ENCODE results near the gene ANKS4B. TPM values are rescaled to one million over a fixed set of nuclear protein-coding genes. Genes with fewer than 3 reads are reported as not detected.

The ANKS4B gene
- total RNA-seq, 1 experiment from 2014 or later, result not detected

- CTCF ChIA-PET, result no interaction called here
- H3K4me3 ChIP-seq (ENCODE audit: low read depth, low read length, poor library complexity, severe bottlenecking), result no peak overlapping the region
- TF ChIP-seq CTCF (conservative IDR thresholded peaks at IDR 0.05; ENCODE audit: low read depth, low read length) (no peak), EZH2 (IDR thresholded peaks at IDR 0.05; ENCODE audit: borderline replicate concordance, low read depth, low read length, poor library complexity, severe bottlenecking) (no peak)
- H3K36me3 ChIP-seq (ENCODE audit: insufficient read depth, low read length, poor library complexity, severe bottlenecking), result no peaks in the 10 kb centered on the region
- intact Hi-C loops (cut with micrococcal nuclease; ENCODE audit: unreplicated experiment), result no loop called here
- no peaks in the 10 kb centered on the region for H3K9me3 ChIP-seq (ENCODE audit: low read depth, low read length, poor library complexity, severe bottlenecking)
- no TSS peak for BruUV-seq (replicated peaks)
- H3K27ac ChIP-seq (ENCODE audit: low read depth, low read length, poor library complexity, severe bottlenecking), result no peak overlapping the region
- H3K27me3 ChIP-seq (replicated peaks; ENCODE audit: insufficient read depth, low read depth, low read length, poor library complexity), result peaks cover 12% of the 10 kb centered on the region
- no peak for DNase-seq (ENCODE audit: low spot score)
- POLR2A ChIA-PET (ENCODE audit: low non-redundant PET), result no interaction called here
- no peaks in the 10 kb centered on the region for H3K4me1 ChIP-seq (ENCODE audit: insufficient read depth, low read length, poor library complexity, severe bottlenecking)
Measured at GRCh38 chr16:21219551-21219950, 13.9 kb upstream of the ANKS4B start.

- Histone ChIP-seq H3K4me3 (ENCODE audit: low read depth, low read length, poor library complexity, severe bottlenecking) (no peak overlapping the region), H3K9me3 (ENCODE audit: low read depth, low read length, poor library complexity, severe bottlenecking) (no peaks in the 10 kb centered on the region), H3K36me3 (ENCODE audit: insufficient read depth, low read length, poor library complexity, severe bottlenecking) (no peaks in the 10 kb centered on the region), H3K27me3 (replicated peaks; ENCODE audit: insufficient read depth, low read depth, low read length, poor library complexity) (peaks cover 36% of the 10 kb centered on the region), H3K4me1 (ENCODE audit: insufficient read depth, low read length, poor library complexity, severe bottlenecking) (no peaks in the 10 kb centered on the region), H3K27ac (ENCODE audit: low read depth, low read length, poor library complexity, severe bottlenecking) (no peak overlapping the region)
- no TSS peak for BruUV-seq (replicated peaks)
- TF ChIP-seq EZH2 (IDR thresholded peaks at IDR 0.05; ENCODE audit: borderline replicate concordance, low read depth, low read length, poor library complexity, severe bottlenecking) (no peak), CTCF (conservative IDR thresholded peaks at IDR 0.05; ENCODE audit: low read depth, low read length) (no peak)
- intact Hi-C loops (cut with micrococcal nuclease; ENCODE audit: unreplicated experiment), result no loop called here
- no peak for DNase-seq (ENCODE audit: low spot score)
- CTCF ChIA-PET, result no interaction called here
- POLR2A ChIA-PET (ENCODE audit: low non-redundant PET), result no interaction called here
Measured at GRCh38 chr16:21222495-21223337, 10.8 kb upstream of the ANKS4B start.

GRCh38 chr16:21223787-21224186 is 9.7 kb upstream of the ANKS4B start:
- no peak for DNase-seq (ENCODE audit: low spot score)
- Histone ChIP-seq H3K4me1 (ENCODE audit: insufficient read depth, low read length, poor library complexity, severe bottlenecking) (no peaks in the 10 kb centered on the region), H3K27ac (ENCODE audit: low read depth, low read length, poor library complexity, severe bottlenecking) (no peak overlapping the region), H3K27me3 (replicated peaks; ENCODE audit: insufficient read depth, low read depth, low read length, poor library complexity) (peaks cover 41% of the 10 kb centered on the region), H3K4me3 (ENCODE audit: low read depth, low read length, poor library complexity, severe bottlenecking) (no peak overlapping the region), H3K9me3 (ENCODE audit: low read depth, low read length, poor library complexity, severe bottlenecking) (no peaks in the 10 kb centered on the region), H3K36me3 (ENCODE audit: insufficient read depth, low read length, poor library complexity, severe bottlenecking) (no peaks in the 10 kb centered on the region)
- intact Hi-C loops (cut with micrococcal nuclease; ENCODE audit: unreplicated experiment), result no loop called here
- no TSS peak for BruUV-seq (replicated peaks)
- ChIA-PET POLR2A (ENCODE audit: low non-redundant PET) (no interaction called here), CTCF (no interaction called here)
- TF ChIP-seq EZH2 (IDR thresholded peaks at IDR 0.05; ENCODE audit: borderline replicate concordance, low read depth, low read length, poor library complexity, severe bottlenecking), result no peak
- no peak for TF ChIP-seq CTCF (conservative IDR thresholded peaks at IDR 0.05; ENCODE audit: low read depth, low read length)

Measured in A673 (cell line).